LNCaP clone FGC (cell line): ENCODE data around the gene MRGPRX2.

Experiments used
- DNase-seq: peaks from one replicate; pipeline ENCODE4 v3.0.0-alpha.2; 2011; ENCODE audit warnings: low read depth
- H3K4me3 ChIP-seq: 2 replicates; pipeline ENCODE4 v1.5.1; 2011; ENCODE audit warnings: mild to moderate bottlenecking, low read depth, low read length, control low read depth
- CTCF ChIP-seq: IDR thresholded peaks from 2 replicates; pipeline ENCODE4 v1.5.1; 2012; ENCODE audit warnings: mild to moderate bottlenecking; ENCODE audit not compliant: control insufficient read depth, insufficient read depth; ENCODE audit errors: extremely low read depth

The MRGPRX2 gene

GRCh38 chr11:19088791-19089190 is 28.3 kb upstream of the MRGPRX2 start:
- H3K4me3 ChIP-seq = no peak overlapping the region
- no peak for DNase-seq
- TF ChIP-seq CTCF = no peak

GRCh38 chr11:19087658-19088057 is 27.1 kb upstream of the MRGPRX2 start:
- no peak for TF ChIP-seq CTCF
- DNase-seq = no peak
- H3K4me3 ChIP-seq = no peak overlapping the region

GRCh38 chr11:19084661-19085315 is 24.3 kb upstream of the MRGPRX2 start:
- no peak for TF ChIP-seq CTCF
- H3K4me3 ChIP-seq = no peak overlapping the region
- DNase-seq = no peak

- no peak for DNase-seq
- no peak for TF ChIP-seq CTCF
- no peak overlapping the region for H3K4me3 ChIP-seq
Observed at GRCh38 chr11:19083166-19083565, 22.6 kb upstream of the MRGPRX2 start.

GRCh38 chr11:19080579-19080993 is 20.1 kb upstream of the MRGPRX2 start:
- H3K4me3 ChIP-seq = no peak overlapping the region
- TF ChIP-seq CTCF = no peak
- no peak for DNase-seq

GRCh38 chr11:19079643-19080440 is 19.3 kb upstream of the MRGPRX2 start:
- no peak for DNase-seq
- H3K4me3 ChIP-seq = no peak overlapping the region
- no peak for TF ChIP-seq CTCF
